Endothelial cell of umbilical vein (primary cell): ENCODE measurements around the gene TOPAZ1. TPM values are rescaled to one million over a fixed set of nuclear protein-coding genes. Genes with fewer than 3 reads are reported as not detected.
A peak's percentile ranks its signal among the peaks of the same experiment; 100 is the strongest.

Source experiments
- BruUV-seq: library from RNA; stranded (reverse); fragments of 400-500 nt; replicated peaks from 2 replicates; lab custom pipeline; 2021; lab: Mats Ljungman, UMichigan
- CTCF ChIA-PET: fragments of 300-600, 350-600 bp; sonication (Branson Sonifier 250); formaldehyde crosslinking; loops from one replicate; lab custom pipeline; 2021; ENCODE audit warnings: antibody characterized with exemption, inconsistent platforms; lab: Charles Lee
- POLR2A ChIA-PET: fragments of 300-600, 350-600 bp; sonication (Branson Sonifier 250); formaldehyde crosslinking; loops from one replicate; lab custom pipeline; 2021; ENCODE audit warnings: antibody characterized with exemption, inconsistent platforms; lab: Charles Lee
- DNase-seq: peaks from one replicate; pipeline ENCODE4 v3.0.0-alpha.2; 2011; ENCODE audit warnings: low read depth, low spot score
- FAIRE-seq: peaks from 2 replicates; lab custom pipeline; 2011; peaks lifted over from hg19 to GRCh38; lab: Jason Lieb, UNC
- H2AFZ ChIP-seq: 2 replicates; pipeline ENCODE4 v1.6.0; 2012; ENCODE audit warnings: low read depth, low read length, control low read depth, inconsistent platforms
- H3K27ac ChIP-seq: 2 replicates; pipeline ENCODE4 v1.5.1; 2011; ENCODE audit warnings: low read depth, mild to moderate bottlenecking, control low read depth, low read length, moderate library complexity; ENCODE audit not compliant: insufficient read depth
- H3K27me3 ChIP-seq, 2 experiments: 2 replicates each; pipeline versions ENCODE4 v1.6.0 to v1.6.1; 2011; ENCODE audit warnings: low read length in 2 of 2, mixed read lengths in 1 of 2; ENCODE audit not compliant: control insufficient read depth in 2 of 2, insufficient read depth in 2 of 2
- H3K36me3 ChIP-seq, 2 experiments: 2 replicates in 1 of 2; 3 replicates in 1 of 2; pipeline ENCODE4 v1.5.1; 2011; ENCODE audit warnings: low read length in 2 of 2, mild to moderate bottlenecking in 1 of 2, moderate library complexity in 1 of 2; ENCODE audit not compliant: control insufficient read depth in 2 of 2, insufficient read depth in 2 of 2; ENCODE audit errors: extremely low read depth in 1 of 2
- H3K4me1 ChIP-seq: 3 replicates; pipeline ENCODE4 v1.5.1; 2011; ENCODE audit warnings: mild to moderate bottlenecking, low read length; ENCODE audit not compliant: control insufficient read depth, insufficient read depth; ENCODE audit errors: extremely low read depth
- H3K4me2 ChIP-seq: 2 replicates; pipeline ENCODE4 v1.6.1; 2011; ENCODE audit warnings: low read length, control low read depth, mixed read lengths; ENCODE audit not compliant: insufficient read depth
- H3K4me3 ChIP-seq, 3 experiments: fragments of 200-600 bp in 1 of 3; sonication (generic), shearing (Covaris generic) in 1 of 3; replicated peaks in 1 of 3; 2 replicates each; pipeline ENCODE4 v1.5.1; 2011 to 2016; ENCODE audit warnings: control low read depth in 3 of 3, low read length in 3 of 3, mild to moderate bottlenecking in 2 of 3, inconsistent platforms in 1 of 3, low read depth in 1 of 3, moderate library complexity in 1 of 3; ENCODE audit not compliant: insufficient read depth in 1 of 3
- H3K79me2 ChIP-seq: 2 replicates; pipeline ENCODE4 v1.6.0; 2012; ENCODE audit warnings: low read length, inconsistent platforms; ENCODE audit not compliant: control insufficient read depth, insufficient read depth
- H3K9ac ChIP-seq: replicated peaks from 2 replicates; pipeline ENCODE3; 2011; ENCODE audit warnings: low read length, control low read depth; ENCODE audit not compliant: insufficient read depth; ENCODE audit errors: extremely low read depth
- H3K9me1 ChIP-seq: replicated peaks from 3 replicates; pipeline ENCODE4 v1.6.0; 2011; ENCODE audit warnings: mild to moderate bottlenecking, low read length; ENCODE audit not compliant: control insufficient read depth, insufficient read depth; ENCODE audit errors: extremely low read depth
- H3K9me3 ChIP-seq: replicated peaks from 2 replicates; pipeline ENCODE4 v1.5.1; 2012; ENCODE audit warnings: low read length, inconsistent platforms; ENCODE audit not compliant: control insufficient read depth, insufficient read depth
- H4K20me1 ChIP-seq: replicated peaks from 2 replicates; pipeline ENCODE3; 2011; ENCODE audit warnings: mild to moderate bottlenecking, low read length; ENCODE audit not compliant: control insufficient read depth, insufficient read depth; ENCODE audit errors: extremely low read depth
- CTCF ChIP-seq, 2 donors: IDR thresholded peaks; 1 replicate in 1 of 2; 2 replicates in 1 of 2; pipeline ENCODE4 v1.5.1; 2011; ENCODE audit warnings: low read length in 2 of 2, mild to moderate bottlenecking in 2 of 2, moderate library complexity in 2 of 2, control low read depth in 1 of 2, inconsistent platforms in 1 of 2, low read depth in 1 of 2; ENCODE audit not compliant: insufficient read depth in 1 of 2; ENCODE audit errors: extremely low read depth in 1 of 2
- EZH2 ChIP-seq: IDR thresholded peaks from 2 replicates; pipeline ENCODE4 v1.6.1; 2012; ENCODE audit warnings: borderline replicate concordance, low read depth, mild to moderate bottlenecking, moderate library complexity, low read length, inconsistent platforms; ENCODE audit not compliant: severe bottlenecking
- FOS ChIP-seq: IDR thresholded peaks from 2 replicates; pipeline ENCODE4 v1.6.1; 2011; ENCODE audit warnings: mild to moderate bottlenecking, low read length, moderate library complexity, borderline replicate concordance; ENCODE audit not compliant: insufficient read depth
- GATA2 ChIP-seq: IDR thresholded peaks from 2 replicates; pipeline ENCODE4 v1.7.0; 2011; ENCODE audit warnings: low read depth, mild to moderate bottlenecking, moderate library complexity, mixed read lengths, low read length; ENCODE audit not compliant: insufficient read length, insufficient read depth
- JUN ChIP-seq: IDR thresholded peaks from 2 replicates; pipeline ENCODE4 v1.6.1; 2011; ENCODE audit warnings: borderline replicate concordance, low read depth; ENCODE audit not compliant: insufficient read length, insufficient read depth
- MAX ChIP-seq: IDR thresholded peaks from 2 replicates; pipeline ENCODE4 v1.6.1; 2011; ENCODE audit not compliant: insufficient read depth, insufficient read length
- MYC ChIP-seq: IDR thresholded peaks from one replicate; pipeline ENCODE4 v1.6.1; 2011; ENCODE audit warnings: mild to moderate bottlenecking, low read depth, low read length
- POLR2A ChIP-seq: IDR thresholded peaks from 2 replicates; pipeline ENCODE4 v1.6.1; 2012; ENCODE audit warnings: low read depth, mild to moderate bottlenecking, control low read depth, low read length
- POLR2AphosphoS5 ChIP-seq: IDR thresholded peaks from 2 replicates; pipeline ENCODE4 v1.6.1; 2012; ENCODE audit warnings: low read depth, mild to moderate bottlenecking, control low read depth, low read length, moderate library complexity; ENCODE audit not compliant: insufficient read depth
- dilution Hi-C: fragments of 300-500 bp; cut with MboI; formaldehyde crosslinking; loops from one replicate; pipeline ENCODE4 v1.15.0; 2019; ENCODE audit warnings: low sequenced_read_pairs; ENCODE audit not compliant: extremely low pct_ligation_motif_present
- intact Hi-C: fragments of 100-400 bp; cut with micrococcal nuclease; formaldehyde crosslinking; loops from one replicate; pipeline ENCODE4 v1.10.0; 2022
- polyA plus RNA-seq, 4 experiments: library from polyadenylated mRNA; depleted of rRNA in 3 of 4; stranded (reverse) in 3 of 4; unstranded in 1 of 4; fragments of >200 nt; gene quantifications; 2 replicates each; pipeline versions ENCODE4 v1.2.1 to v1.2.3, GENCODE V29; 2011 to 2012; ENCODE audit warnings: missing spikeins in 1 of 4
- total RNA-seq: library from RNA; stranded (reverse); gene quantifications from 2 replicates; pipeline ENCODE4 v1.2.3, GENCODE V29; 2021

Gene TOPAZ1
- total and polyA plus RNA-seq, 2 donors (not counting 3 experiments of a cell fraction or from before 2014, with no cell fraction given) = not detected

GRCh38 chr3:44340058-44340395 is 98.3 kb downstream of the TOPAZ1 start:
- peak; percentile 40 for FAIRE-seq
- Histone ChIP-seq H3K27ac (no peak overlapping the region), H3K4me2 (peak overlapping the region; percentile 99), H3K36me3 (no peaks in the 10 kb centered on the region), H3K9me3 (no peaks in the 10 kb centered on the region), H3K79me2 (peaks cover 9% of the 10 kb centered on the region), H3K9ac (no peak overlapping the region), H3K9me1 (no peaks in the 10 kb centered on the region), H3K4me1 (peaks cover 9% of the 10 kb centered on the region), H4K20me1 (no peaks in the 10 kb centered on the region), H3K4me3 (peak overlapping the region in 1 of 3 experiments; percentile 94), H2AFZ (no peak overlapping the region), H3K27me3 (no peaks in the 10 kb centered on the region)
- no TSS peak for BruUV-seq
- no peak for DNase-seq
- intact Hi-C loops (no loop called here), dilution Hi-C loops (no loop called here)
- POLR2A ChIA-PET = no interaction called here
- CTCF ChIA-PET = interaction anchor here (1.0 to 2.8 kb wide), 2 partner anchors 16 to 88 kb away, joined by 3 to 8 read pairs; no protein-coding TSS in a partner anchor
- TF ChIP-seq JUN = no peak
- TF ChIP-seq FOS = no peak
- TF ChIP-seq POLR2AphosphoS5 = no peak

GRCh38 chr3:44342176-44342790 is 100.6 kb downstream of the TOPAZ1 start:
- no peak overlapping the region for H3K9ac ChIP-seq

More at GRCh38 chr3:44342176-44342790, 100.6 kb downstream of the TOPAZ1 start:
- DNase-seq = peak; percentile 44
- dilution Hi-C loops = no loop called here
- Histone ChIP-seq H3K27ac (no peak overlapping the region), H3K4me1 (peaks cover 9% of the 10 kb centered on the region), H3K9me3 (no peaks in the 10 kb centered on the region), H3K27me3 (no peaks in the 10 kb centered on the region), H3K4me3 (no peak overlapping the region), H3K79me2 (peaks cover 9% of the 10 kb centered on the region), H3K36me3 (no peaks in the 10 kb centered on the region), H3K9me1 (no peaks in the 10 kb centered on the region), H2AFZ (no peak overlapping the region), H3K4me2 (no peak overlapping the region), H4K20me1 (no peaks in the 10 kb centered on the region)
- no TSS peak for BruUV-seq
- intact Hi-C loops = no loop called here
- POLR2A ChIA-PET = no interaction called here
- CTCF ChIA-PET = no interaction called here
- no peak for FAIRE-seq
- TF ChIP-seq EZH2 = no peak
- no peak for TF ChIP-seq FOS
- TF ChIP-seq POLR2AphosphoS5 = no peak
- no peak for TF ChIP-seq POLR2A
- TF ChIP-seq JUN = no peak
- no peak for TF ChIP-seq MAX
- TF ChIP-seq MYC = no peak
- TF ChIP-seq GATA2 = no peak
- no peak for TF ChIP-seq CTCF (IDR thresholded peaks at IDR 0.05; ENCODE audit: extremely low read depth in 1 of 2, insufficient read depth in 1 of 2, low read depth in 1 of 2, low read length in 2 of 2)
